Measurements from ENCODE around the gene NMT1.

Gene NMT1

DNA sequence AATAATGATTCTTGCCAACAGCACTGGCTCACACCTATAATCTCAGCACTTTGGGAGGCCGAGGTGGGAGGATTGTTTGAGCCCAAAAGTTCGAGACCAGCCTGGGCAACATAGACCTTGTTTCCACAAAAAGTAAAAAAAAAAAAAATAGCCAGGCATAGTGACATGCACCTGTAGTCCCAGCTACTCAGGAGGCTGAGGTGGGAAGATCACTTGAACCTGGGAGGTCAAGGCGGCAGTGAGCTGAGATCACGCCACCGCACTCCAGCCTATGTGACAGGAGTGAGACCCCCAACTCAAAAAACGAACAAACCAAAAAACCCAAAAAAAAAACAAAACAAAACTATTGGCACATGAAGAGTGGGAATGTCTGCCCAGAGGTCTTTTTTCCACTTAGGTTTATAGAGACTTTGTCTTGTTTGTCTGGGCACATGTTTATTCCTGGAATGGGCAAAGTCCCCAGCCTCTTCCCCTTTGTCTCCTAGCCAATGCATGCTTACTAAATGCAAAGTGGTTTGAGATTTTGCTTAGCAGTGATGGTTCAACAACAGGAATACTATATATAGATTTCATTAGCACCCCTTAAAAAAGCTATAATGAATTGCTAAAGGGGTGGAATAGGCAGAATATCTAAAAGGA is 25.9 kb downstream of the NMT1 start:
- TF ChIP-seq, protein P1, sequence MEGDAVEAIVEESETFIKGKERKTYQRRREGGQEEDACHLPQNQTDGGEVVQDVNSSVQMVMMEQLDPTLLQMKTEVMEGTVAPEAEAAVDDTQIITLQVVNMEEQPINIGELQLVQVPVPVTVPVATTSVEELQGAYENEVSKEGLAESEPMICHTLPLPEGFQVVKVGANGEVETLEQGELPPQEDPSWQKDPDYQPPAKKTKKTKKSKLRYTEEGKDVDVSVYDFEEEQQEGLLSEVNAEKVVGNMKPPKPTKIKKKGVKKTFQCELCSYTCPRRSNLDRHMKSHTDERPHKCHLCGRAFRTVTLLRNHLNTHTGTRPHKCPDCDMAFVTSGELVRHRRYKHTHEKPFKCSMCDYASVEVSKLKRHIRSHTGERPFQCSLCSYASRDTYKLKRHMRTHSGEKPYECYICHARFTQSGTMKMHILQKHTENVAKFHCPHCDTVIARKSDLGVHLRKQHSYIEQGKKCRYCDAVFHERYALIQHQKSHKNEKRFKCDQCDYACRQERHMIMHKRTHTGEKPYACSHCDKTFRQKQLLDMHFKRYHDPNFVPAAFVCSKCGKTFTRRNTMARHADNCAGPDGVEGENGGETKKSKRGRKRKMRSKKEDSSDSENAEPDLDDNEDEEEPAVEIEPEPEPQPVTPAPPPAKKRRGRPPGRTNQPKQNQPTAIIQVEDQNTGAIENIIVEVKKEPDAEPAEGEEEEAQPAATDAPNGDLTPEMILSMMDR (IDR thresholded peaks at IDR 0.05; ENCODE audit: borderline replicate concordance, insufficient read depth, low read depth, low read length) = no peak
- H3K4me3 ChIP-seq (ENCODE audit: low read depth, low read length) = no peak overlapping the region

DNA sequence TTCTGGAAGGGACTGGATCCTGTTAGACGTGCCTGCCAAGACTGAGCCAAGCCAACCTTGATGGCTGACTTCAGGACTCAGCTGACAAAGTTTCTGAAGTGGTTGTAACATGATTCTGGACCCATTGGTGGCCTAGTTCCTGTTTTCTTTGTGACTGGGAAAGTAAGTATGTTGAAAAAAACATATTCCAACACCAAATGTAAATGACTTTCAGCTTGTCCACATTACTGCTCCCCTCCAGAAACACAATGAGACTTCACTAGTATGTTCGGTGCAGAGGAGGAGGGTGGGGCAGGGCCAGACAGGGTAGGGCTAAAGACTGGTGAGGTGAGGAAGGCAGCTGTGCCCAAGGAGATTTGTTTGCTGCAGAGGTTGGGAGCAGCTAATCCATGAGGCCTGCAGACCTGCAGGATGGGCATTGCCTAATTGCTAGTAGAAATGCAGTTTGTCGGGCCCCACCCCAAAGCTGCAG is 26.4 kb downstream of the NMT1 start:
- TF ChIP-seq, protein P1 (IDR thresholded peaks at IDR 0.05; ENCODE audit: borderline replicate concordance, insufficient read depth, low read depth, low read length) = no peak
- no peak overlapping the region for H3K4me3 ChIP-seq (ENCODE audit: low read depth, low read length)

GRCh38 chr17:45087978-45088377 is 26.9 kb downstream of the NMT1 start:
- no peak overlapping the region for H3K4me3 ChIP-seq (ENCODE audit: low read depth, low read length)
- TF ChIP-seq, protein P1 (IDR thresholded peaks at IDR 0.05; ENCODE audit: borderline replicate concordance, insufficient read depth, low read depth, low read length) = no peak

DNA sequence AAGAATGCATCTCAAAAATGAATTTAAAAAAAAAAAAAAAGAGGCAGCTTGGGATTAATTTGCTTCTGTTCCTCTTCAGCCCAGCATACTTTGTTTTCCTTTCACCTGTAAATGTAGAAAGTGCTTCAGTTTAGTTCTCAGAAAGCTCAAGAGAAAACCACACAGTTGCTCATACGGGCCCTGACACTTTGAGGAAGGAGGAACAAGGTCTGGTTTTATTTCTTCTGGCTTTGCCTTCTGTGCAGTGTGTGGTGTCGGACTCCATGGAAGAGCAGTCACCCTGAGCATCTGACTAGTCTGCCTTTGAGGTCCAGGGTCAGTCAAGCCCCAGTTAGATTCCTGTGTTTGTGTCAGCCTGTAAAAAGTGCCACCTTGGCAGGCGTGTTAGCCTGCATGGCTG is 27.6 kb downstream of the NMT1 start:
- H3K4me3 ChIP-seq (ENCODE audit: low read depth, low read length) = no peak overlapping the region
- TF ChIP-seq, protein P1 (IDR thresholded peaks at IDR 0.05; ENCODE audit: borderline replicate concordance, insufficient read depth, low read depth, low read length) = no peak

DNA sequence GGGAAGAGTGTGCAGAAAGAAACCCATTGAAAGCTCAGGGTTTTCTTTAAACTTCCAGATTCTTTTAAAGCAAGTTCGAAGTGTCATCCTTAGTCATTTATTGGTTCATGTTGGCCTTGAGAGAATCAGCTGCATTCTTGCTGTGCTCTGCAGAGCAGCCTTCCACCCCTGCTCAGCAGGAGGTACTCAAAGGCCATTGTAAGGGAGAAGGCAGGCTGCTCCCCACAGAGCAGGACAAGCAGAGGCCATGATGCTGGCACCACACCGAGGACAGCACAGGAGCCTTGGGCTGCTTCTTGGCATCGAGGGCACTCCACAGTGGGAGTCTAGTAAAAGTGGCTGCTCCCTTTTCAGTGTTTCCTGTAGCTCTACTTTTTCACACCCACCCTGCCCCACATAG is 29.6 kb downstream of the NMT1 start:
- TF ChIP-seq, protein P1 (IDR thresholded peaks at IDR 0.05; ENCODE audit: borderline replicate concordance, insufficient read depth, low read depth, low read length) = no peak

GRCh38 chr17:45091778-45092425 is 30.8 kb downstream of the NMT1 start:
- TF ChIP-seq, protein P1 (IDR thresholded peaks at IDR 0.05; ENCODE audit: borderline replicate concordance, insufficient read depth, low read depth, low read length) = no peak
- no peak overlapping the region for H3K4me3 ChIP-seq (ENCODE audit: low read depth, low read length)

More for the DNA sequence above, 29.6 kb downstream of the NMT1 start:
- no peak overlapping the region for H3K4me3 ChIP-seq (ENCODE audit: low read depth, low read length)

DNA sequence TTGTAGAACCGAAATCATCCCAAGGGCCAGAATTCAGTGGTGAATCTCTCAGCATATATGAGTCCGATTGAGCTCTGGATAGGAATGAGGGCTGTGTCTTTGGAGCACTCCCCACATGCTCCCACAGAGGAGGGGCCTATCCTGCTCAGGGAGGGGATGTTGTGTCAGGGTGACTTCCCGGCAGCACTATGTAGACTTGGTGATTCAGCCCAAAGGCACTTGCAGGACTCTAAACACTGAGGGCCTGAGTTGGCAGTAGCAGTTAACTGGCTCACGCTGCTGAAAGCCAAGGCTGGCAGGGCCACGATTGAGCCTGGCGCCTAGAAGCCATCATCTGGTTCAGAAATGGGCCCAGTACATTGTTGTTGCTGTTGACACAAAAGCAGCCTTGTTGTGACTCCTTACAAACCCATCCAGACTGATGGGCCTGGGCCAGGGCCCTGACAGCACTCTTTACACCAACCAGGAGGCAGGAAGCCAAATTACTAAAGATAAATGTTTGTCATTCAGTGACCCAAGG is 31.9 kb downstream of the NMT1 start:
- no peak overlapping the region for H3K4me3 ChIP-seq (ENCODE audit: low read depth, low read length)
- TF ChIP-seq, protein P1 (IDR thresholded peaks at IDR 0.05; ENCODE audit: borderline replicate concordance, insufficient read depth, low read depth, low read length) = no peak
